GM12892 (cell line): ENCODE data around the gene ABHD17A.

ENCODE experiments used
- POLR2AphosphoS5 ChIP-seq: IDR thresholded peaks from 2 replicates; pipeline ENCODE4 v1.6.1; 2011; ENCODE audit warnings: low read depth, low read length, control low read depth
- TAF1 ChIP-seq: IDR thresholded peaks from 2 replicates; pipeline ENCODE4 v1.6.1; 2011; ENCODE audit warnings: low read depth, mild to moderate bottlenecking, control low read depth, low read length, borderline replicate concordance

DNA sequence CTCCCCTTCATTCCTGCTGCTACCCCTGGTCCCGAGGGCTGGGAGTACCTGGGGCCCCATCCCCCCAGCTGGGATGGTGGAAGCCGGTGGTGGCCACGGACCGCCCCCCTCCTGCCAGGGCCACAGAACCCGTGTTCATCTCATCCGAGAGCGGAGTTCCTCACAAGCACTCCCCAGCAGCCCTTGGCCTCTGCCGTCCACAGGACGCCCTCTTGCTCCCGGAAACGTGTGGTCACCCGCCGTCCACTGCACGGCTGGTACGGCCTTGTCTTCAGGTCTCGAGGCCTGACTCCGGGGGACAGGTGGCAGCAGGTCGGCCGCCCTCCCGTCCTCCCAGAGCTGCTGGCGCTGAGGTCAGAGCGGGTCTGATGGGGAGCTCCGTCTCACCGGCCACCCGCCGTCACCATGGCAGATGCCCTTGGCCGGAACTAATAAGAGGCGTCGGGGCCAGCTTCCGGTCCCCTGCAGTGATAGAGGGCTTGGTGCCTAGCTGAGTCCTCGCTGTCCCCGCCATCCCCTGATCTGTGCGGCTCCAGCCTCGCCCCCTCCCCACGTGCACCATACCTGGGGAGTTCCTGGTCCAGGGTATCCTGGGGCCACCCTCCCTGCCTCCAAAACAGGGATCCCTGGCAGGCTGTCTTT lies 39.1 kb upstream of the ABHD17A start:
- TF ChIP-seq POLR2AphosphoS5 (no peak), TAF1 (no peak)
